CD14-positive monocyte (primary cell): ENCODE results near the gene ACTR3. TPM values are rescaled to one million over a fixed set of nuclear protein-coding genes. Genes with fewer than 3 reads are reported as not detected.
"Not testable (repeated sequence)": the region's sequence is repeated elsewhere in the genome, so short reads cannot be mapped to it uniquely, and the experiment has no call there.

ENCODE experiments used
- DNase-seq, 3 donors: peaks; one replicate each; pipeline ENCODE4 v3.0.0-alpha.2; 2011 to 2022
- H2AFZ ChIP-seq: 2 replicates; pipeline ENCODE4 v1.6.0; 2012; ENCODE audit warnings: mild to moderate bottlenecking, low read depth, low read length, inconsistent platforms; ENCODE audit not compliant: insufficient read depth, poor library complexity, severe bottlenecking
- H3K27ac ChIP-seq, 2 donors: 1 replicate in 1 of 2; 2 replicates in 1 of 2; pipeline ENCODE4 v1.5.1; 2012 to 2013; ENCODE audit warnings: low read length in 2 of 2, control low read depth in 1 of 2, inconsistent platforms in 1 of 2, low read depth in 1 of 2, mild to moderate bottlenecking in 1 of 2
- H3K27me3 ChIP-seq, 2 donors: one replicate each; pipeline versions ENCODE4 v1.6.0 to v1.6.1; 2011 to 2013; ENCODE audit warnings: low read length in 2 of 2; ENCODE audit not compliant: control insufficient read depth in 2 of 2, insufficient read depth in 2 of 2
- H3K36me3 ChIP-seq, 2 donors: replicated peaks in 1 of 2; 1 replicate in 1 of 2; 2 replicates in 1 of 2; pipeline versions ENCODE4 v1.5.1 to v1.6.1; 2012 to 2013; ENCODE audit warnings: low read length in 2 of 2, control low read depth in 1 of 2, inconsistent platforms in 1 of 2, mild to moderate bottlenecking in 1 of 2; ENCODE audit not compliant: insufficient read depth in 2 of 2, control insufficient read depth in 1 of 2
- H3K4me1 ChIP-seq, 2 donors: 1 replicate in 1 of 2; 2 replicates in 1 of 2; pipeline versions ENCODE4 v1.5.1 to v1.6.1; 2012 to 2013; ENCODE audit warnings: low read length in 2 of 2, control low read depth in 1 of 2, inconsistent platforms in 1 of 2, mild to moderate bottlenecking in 1 of 2, moderate library complexity in 1 of 2; ENCODE audit not compliant: insufficient read depth in 2 of 2, control insufficient read depth in 1 of 2
- H3K4me2 ChIP-seq: replicated peaks from 2 replicates; pipeline ENCODE3; 2012; ENCODE audit warnings: low read length, moderate library complexity, mild to moderate bottlenecking; ENCODE audit not compliant: poor library complexity, severe bottlenecking; ENCODE audit errors: extremely low read depth
- H3K4me3 ChIP-seq, 3 experiments: fragments of 200-600 bp in 1 of 3; sonication (generic) in 1 of 3; replicated peaks in 1 of 3; 1 replicate in 2 of 3; 2 replicates in 1 of 3; pipeline ENCODE4 v1.5.1; 2011 to 2013; ENCODE audit warnings: low read length in 3 of 3, mild to moderate bottlenecking in 3 of 3, control low read depth in 2 of 3, low read depth in 2 of 3, inconsistent platforms in 1 of 3, moderate library complexity in 1 of 3
- H3K79me2 ChIP-seq: 2 replicates; pipeline ENCODE4 v1.6.0; 2012; ENCODE audit warnings: mild to moderate bottlenecking, control low read depth, inconsistent platforms, low read length, moderate library complexity; ENCODE audit not compliant: insufficient read depth
- H3K9ac ChIP-seq: 2 replicates; pipeline ENCODE4 v1.6.0; 2017; ENCODE audit warnings: low read length, mild to moderate bottlenecking; ENCODE audit not compliant: insufficient read depth, poor library complexity, severe bottlenecking
- H3K9me3 ChIP-seq, 2 donors: replicated peaks in 1 of 2; 1 replicate in 1 of 2; 2 replicates in 1 of 2; pipeline versions ENCODE4 v1.5.1 to v1.6.1; 2012 to 2013; ENCODE audit warnings: low read length in 2 of 2, control low read depth in 1 of 2; ENCODE audit not compliant: control insufficient read depth in 1 of 2, insufficient read depth in 1 of 2
- H4K20me1 ChIP-seq: 2 replicates; pipeline ENCODE4 v1.6.0; 2012; ENCODE audit warnings: mild to moderate bottlenecking, low read length, control low read depth, moderate library complexity; ENCODE audit not compliant: insufficient read depth
- H3K27ac Mint-ChIP-seq, 7 donors: one replicate each; pipeline ENCODE4 v1.8.0; 2020; ENCODE audit warnings: mild to moderate bottlenecking in 7 of 7, mixed read lengths in 7 of 7, moderate library complexity in 6 of 7, inconsistent platforms in 2 of 7
- H3K27me3 Mint-ChIP-seq, 3 donors: one replicate each; pipeline ENCODE4 v1.8.0; 2021 to 2022; ENCODE audit warnings: low read depth in 3 of 3, mild to moderate bottlenecking in 3 of 3, mixed read lengths in 3 of 3, moderate library complexity in 3 of 3, inconsistent platforms in 1 of 3
- H3K36me3 Mint-ChIP-seq, 2 donors: one replicate each; pipeline ENCODE4 v1.8.0; 2020; ENCODE audit warnings: mixed read lengths in 2 of 2, inconsistent platforms in 1 of 2, mild to moderate bottlenecking in 1 of 2
- H3K4me1 Mint-ChIP-seq: one replicate; pipeline ENCODE4 v1.8.0; 2020; ENCODE audit warnings: mild to moderate bottlenecking, mixed read lengths
- H3K4me3 Mint-ChIP-seq, 2 donors: one replicate each; pipeline ENCODE4 v1.8.0; 2020; ENCODE audit warnings: mild to moderate bottlenecking in 2 of 2, mixed read lengths in 2 of 2, moderate library complexity in 1 of 2
- H3K9me3 Mint-ChIP-seq, 7 donors: one replicate each; pipeline ENCODE4 v1.8.0; 2020 to 2022; ENCODE audit warnings: mixed read lengths in 7 of 7, mild to moderate bottlenecking in 6 of 7, moderate library complexity in 6 of 7, inconsistent platforms in 2 of 7
- WGBS: methylation state at CpG from one replicate; pipeline ENCODE4 v1.1.5; 2013; ENCODE audit warnings: missing lambda C conversion rate; ENCODE audit not compliant: insufficient coverage; 5-methylcytosine and 5-hydroxymethylcytosine counted together
- intact Hi-C, 2 donors: fragments of 100-400 bp; cut with micrococcal nuclease; formaldehyde crosslinking; loops; one replicate each; pipeline versions ENCODE4 v1.15.0 to v1.15.1; 2023
- polyA plus RNA-seq, 3 donors: library from polyadenylated mRNA; depleted of rRNA in 1 of 3; unstranded in 2 of 3; stranded (reverse) in 1 of 3; fragments of 300-500 nt in 2 of 3; fragments of >200 nt in 1 of 3; fragmentation: Illumina TruSeq in 2 of 3; gene quantifications; 1 replicate in 2 of 3; 2 replicates in 1 of 3; pipeline ENCODE4 v1.2.3, GENCODE V29; 2012 to 2021
- TF ChIP-seq, protein P1 (sequence below): fragments of 200-600 bp; IDR thresholded peaks from one replicate; pipeline ENCODE4 v1.8.0; 2022; ENCODE audit warnings: antibody characterized with exemption, mild to moderate bottlenecking

Gene ACTR3
- polyA plus RNA-seq, 3 donors, result 103 to 557 (median 464) TPM

GRCh38 chr2:113950906-113951305, 61.0 kb downstream of the ACTR3 start:
- peak overlapping the region; percentile 32 to 87 (median 62) for H3K27ac Mint-ChIP-seq
- H3K4me3 ChIP-seq, H3K4me1 Mint-ChIP-seq, H3K9me3 Mint-ChIP-seq, H2AFZ ChIP-seq, H3K4me1 ChIP-seq, H3K4me3 Mint-ChIP-seq, H3K27me3 Mint-ChIP-seq, H3K9ac ChIP-seq, H3K4me2 ChIP-seq, H3K9me3 ChIP-seq, H3K27me3 ChIP-seq: not testable (repeated sequence)
- peak; percentile 38 to 83 (median 41) for DNase-seq
- H4K20me1 ChIP-seq, result peaks cover 99% of the 10 kb centered on the region
- peaks cover 55 to 81% of the 10 kb centered on the region in 2 donors for H3K36me3 Mint-ChIP-seq
- WGBS, result no CpG with 5 or more reads among the region's 3 CpGs
- intact Hi-C loops, result loop anchor here in 1 of 2 donors (10.0 kb wide), 1 partner anchor 196 kb away; the partner anchor contains the start of gene SLC35F5
- H3K27ac ChIP-seq, result peak overlapping the region in 1 of 2 donors; percentile 58
- H3K79me2 ChIP-seq, result peaks cover 70% of the 10 kb centered on the region
- peaks cover 90 to 99% of the 10 kb centered on the region in 2 donors for H3K36me3 ChIP-seq

- TF ChIP-seq, protein P1, sequence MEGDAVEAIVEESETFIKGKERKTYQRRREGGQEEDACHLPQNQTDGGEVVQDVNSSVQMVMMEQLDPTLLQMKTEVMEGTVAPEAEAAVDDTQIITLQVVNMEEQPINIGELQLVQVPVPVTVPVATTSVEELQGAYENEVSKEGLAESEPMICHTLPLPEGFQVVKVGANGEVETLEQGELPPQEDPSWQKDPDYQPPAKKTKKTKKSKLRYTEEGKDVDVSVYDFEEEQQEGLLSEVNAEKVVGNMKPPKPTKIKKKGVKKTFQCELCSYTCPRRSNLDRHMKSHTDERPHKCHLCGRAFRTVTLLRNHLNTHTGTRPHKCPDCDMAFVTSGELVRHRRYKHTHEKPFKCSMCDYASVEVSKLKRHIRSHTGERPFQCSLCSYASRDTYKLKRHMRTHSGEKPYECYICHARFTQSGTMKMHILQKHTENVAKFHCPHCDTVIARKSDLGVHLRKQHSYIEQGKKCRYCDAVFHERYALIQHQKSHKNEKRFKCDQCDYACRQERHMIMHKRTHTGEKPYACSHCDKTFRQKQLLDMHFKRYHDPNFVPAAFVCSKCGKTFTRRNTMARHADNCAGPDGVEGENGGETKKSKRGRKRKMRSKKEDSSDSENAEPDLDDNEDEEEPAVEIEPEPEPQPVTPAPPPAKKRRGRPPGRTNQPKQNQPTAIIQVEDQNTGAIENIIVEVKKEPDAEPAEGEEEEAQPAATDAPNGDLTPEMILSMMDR, result no peak
- H3K4me2 ChIP-seq, result no peak overlapping the region
- peaks cover 8 to 14% of the 10 kb centered on the region in 2 donors for H3K4me1 ChIP-seq
- no peak overlapping the region for H2AFZ ChIP-seq
- H3K27me3 ChIP-seq, result no peaks in the 10 kb centered on the region
- no CpG with 5 or more reads among the region's 5 CpGs for WGBS
- peaks cover 10% of the 10 kb centered on the region for H3K4me1 Mint-ChIP-seq
- no peaks in the 10 kb centered on the region for H3K9me3 ChIP-seq
- H3K4me3 ChIP-seq, result no peak overlapping the region
- intact Hi-C loops, result no loop called here
- peaks cover 50 to 85% of the 10 kb centered on the region in 2 donors for H3K36me3 ChIP-seq
- no peaks in the 10 kb centered on the region for H3K9me3 Mint-ChIP-seq
- peaks cover 96% of the 10 kb centered on the region for H4K20me1 ChIP-seq
- no peak overlapping the region for H3K4me3 Mint-ChIP-seq
- H3K27me3 Mint-ChIP-seq, result no peaks in the 10 kb centered on the region
- H3K27ac Mint-ChIP-seq, result no peak overlapping the region
- peaks cover 48 to 71% of the 10 kb centered on the region in 2 donors for H3K36me3 Mint-ChIP-seq
- peak overlapping the region in 1 of 2 donors; percentile 11 for H3K27ac ChIP-seq
- no peak overlapping the region for H3K9ac ChIP-seq
- DNase-seq, result no peak
- H3K79me2 ChIP-seq, result peaks cover 17% of the 10 kb centered on the region
Measured at GRCh38 chr2:113961000-113961399, 71.1 kb downstream of the ACTR3 start.
